ENCODE measurements around the gene EEF2.
"Not testable (repeated sequence)": the region's sequence is repeated elsewhere in the genome, so short reads cannot be mapped to it uniquely, and the experiment has no call there.

The EEF2 gene

GRCh38 chr19:3938300-3938950 lies 46.8 kb downstream of the EEF2 start:
- not testable (repeated sequence) for H4K12ac ChIP-seq (ENCODE audit: low read depth, low read length); H3K4me2 ChIP-seq (ENCODE audit: low read length); H3K18ac ChIP-seq (ENCODE audit: low read length); H3K4me3 ChIP-seq (ENCODE audit: low read depth, low read length); H3K79me1 ChIP-seq (ENCODE audit: low read length); H3K36me3 ChIP-seq (ENCODE audit: control insufficient read depth in 1 of 2, insufficient read depth in 2 of 2, low read length in 2 of 2); H2BK5ac ChIP-seq (ENCODE audit: low read depth, low read length, poor library complexity); H2AK5ac ChIP-seq (ENCODE audit: low read length); H3K79me2 ChIP-seq (ENCODE audit: control insufficient read depth, insufficient read depth, low read length, poor library complexity); H3K27me3 ChIP-seq (ENCODE audit: insufficient read depth, low read length); H3K14ac ChIP-seq (ENCODE audit: low read length); H3K4me1 ChIP-seq (ENCODE audit: control insufficient read depth in 1 of 2, insufficient read depth in 2 of 2, low read length in 2 of 2); H3K27ac ChIP-seq (ENCODE audit: low read depth, low read length); H3K9ac ChIP-seq (ENCODE audit: low read length); H4K8ac ChIP-seq (ENCODE audit: low read depth, low read length); H2BK12ac ChIP-seq (ENCODE audit: low read length); H2AFZ ChIP-seq (ENCODE audit: insufficient read depth, low read length, poor library complexity); H4K91ac ChIP-seq (ENCODE audit: low read depth, low read length); H3K4ac ChIP-seq (ENCODE audit: low read depth, low read length); H3K9me3 ChIP-seq (ENCODE audit: insufficient read depth, low read depth, low read length); H2BK120ac ChIP-seq (ENCODE audit: insufficient read depth, low read length, poor library complexity); H3K23ac ChIP-seq (ENCODE audit: low read length)
- WGBS (ENCODE audit: extremely low coverage, insufficient coverage, insufficient read length) = no CpG with 5 or more reads among the region's 22 CpGs
- DNase-seq = peak; percentile 56 to 86

GRCh38 chr19:3936506-3937442 lies 48.5 kb downstream of the EEF2 start:
- Histone ChIP-seq H3K9me3 (ENCODE audit: insufficient read depth, low read depth, low read length) (peaks cover 3% of the 10 kb centered on the region), H3K79me1 (ENCODE audit: low read length) (peaks cover 1% of the 10 kb centered on the region), H3K79me2 (ENCODE audit: control insufficient read depth, insufficient read depth, low read length, poor library complexity) (no peaks in the 10 kb centered on the region), H3K14ac (ENCODE audit: low read length) (no peak overlapping the region), H3K4me2 (ENCODE audit: low read length) (no peak overlapping the region), H2AK5ac (ENCODE audit: low read length) (no peak overlapping the region), H3K27me3 (ENCODE audit: insufficient read depth, low read length) (no peaks in the 10 kb centered on the region), H2BK12ac (ENCODE audit: low read length) (no peak overlapping the region), H3K27ac (ENCODE audit: low read depth, low read length) (no peak overlapping the region), H3K18ac (ENCODE audit: low read length) (no peak overlapping the region), H4K8ac (ENCODE audit: low read depth, low read length) (no peak overlapping the region), H3K4me3 (ENCODE audit: low read depth, low read length) (no peak overlapping the region), H3K4ac (ENCODE audit: low read depth, low read length) (no peak overlapping the region), H2BK5ac (ENCODE audit: low read depth, low read length, poor library complexity) (no peak overlapping the region), H3K4me1 (ENCODE audit: control insufficient read depth in 1 of 2, insufficient read depth in 2 of 2, low read length in 2 of 2) (peaks cover 7 to 9% of the 10 kb centered on the region in 2 experiments), H2AFZ (ENCODE audit: insufficient read depth, low read length, poor library complexity) (no peak overlapping the region), H3K9ac (ENCODE audit: low read length) (no peak overlapping the region), H4K91ac (ENCODE audit: low read depth, low read length) (no peak overlapping the region), H3K23ac (ENCODE audit: low read length) (no peak overlapping the region), H4K12ac (ENCODE audit: low read depth, low read length) (no peak overlapping the region), H3K36me3 (ENCODE audit: control insufficient read depth in 1 of 2, insufficient read depth in 2 of 2, low read length in 2 of 2) (no peaks in the 10 kb centered on the region), H2BK120ac (ENCODE audit: insufficient read depth, low read length, poor library complexity) (no peak overlapping the region)
- WGBS (ENCODE audit: extremely low coverage, insufficient coverage, insufficient read length) = no CpG with 5 or more reads among the region's 29 CpGs
- no peak for DNase-seq

- Histone ChIP-seq H3K27ac (ENCODE audit: low read depth, low read length) (no peak within 1 kb of the TSS), H3K4me1 (ENCODE audit: control insufficient read depth in 1 of 2, insufficient read depth in 2 of 2, low read length in 2 of 2) (peaks cover 7 to 9% of the 10 kb centered on the region in 2 experiments), H3K36me3 (ENCODE audit: control insufficient read depth in 1 of 2, insufficient read depth in 2 of 2, low read length in 2 of 2) (no peaks in the 10 kb centered on the region), H3K4me2 (ENCODE audit: low read length) (peak within 1 kb of the TSS; percentile 58), H3K79me1 (ENCODE audit: low read length) (peaks cover 1% of the 10 kb centered on the region), H2BK120ac (ENCODE audit: insufficient read depth, low read length, poor library complexity) (no peak within 1 kb of the TSS), H2BK5ac (ENCODE audit: low read depth, low read length, poor library complexity) (no peak within 1 kb of the TSS), H2AK5ac (ENCODE audit: low read length) (no peak within 1 kb of the TSS), H3K14ac (ENCODE audit: low read length) (peak within 1 kb of the TSS; percentile 6), H3K23ac (ENCODE audit: low read length) (no peak within 1 kb of the TSS), H4K8ac (ENCODE audit: low read depth, low read length) (peak within 1 kb of the TSS; percentile 47), H3K9me3 (ENCODE audit: insufficient read depth, low read depth, low read length) (no peaks in the 10 kb centered on the region), H3K18ac (ENCODE audit: low read length) (no peak within 1 kb of the TSS), H3K79me2 (ENCODE audit: control insufficient read depth, insufficient read depth, low read length, poor library complexity) (no peaks in the 10 kb centered on the region), H3K4ac (ENCODE audit: low read depth, low read length) (no peak within 1 kb of the TSS), H3K4me3 (ENCODE audit: low read depth, low read length) (no peak within 1 kb of the TSS), H2AFZ (ENCODE audit: insufficient read depth, low read length, poor library complexity) (no peak within 1 kb of the TSS), H4K91ac (ENCODE audit: low read depth, low read length) (no peak within 1 kb of the TSS), H4K12ac (ENCODE audit: low read depth, low read length) (no peak within 1 kb of the TSS), H2BK12ac (ENCODE audit: low read length) (peak within 1 kb of the TSS; percentile 2), H3K27me3 (ENCODE audit: insufficient read depth, low read length) (no peaks in the 10 kb centered on the region), H3K9ac (ENCODE audit: low read length) (no peak within 1 kb of the TSS)
- DNase-seq = peak in 1 of 2 donors; percentile 46
- WGBS (ENCODE audit: extremely low coverage, insufficient coverage, insufficient read length) = no CpG with 5 or more reads among the region's 51 CpGs
Measured at GRCh38 chr19:3932931-3933810, 52.1 kb downstream of the EEF2 start, which contains the start of gene NMRK2. Gene NMRK2 (plus strand): TSS chr19:3933069. CDS start chr19:3933672, 603 bp downstream.

GRCh38 chr19:3931041-3931440 lies 54.2 kb downstream of the EEF2 start:
- H3K23ac ChIP-seq (ENCODE audit: low read length) = no peak overlapping the region
- H3K79me2 ChIP-seq (ENCODE audit: control insufficient read depth, insufficient read depth, low read length, poor library complexity) = no peaks in the 10 kb centered on the region
- H3K4me2 ChIP-seq (ENCODE audit: low read length) = no peak overlapping the region
- no peaks in the 10 kb centered on the region for H3K27me3 ChIP-seq (ENCODE audit: insufficient read depth, low read length)
- no peak overlapping the region for H4K12ac ChIP-seq (ENCODE audit: low read depth, low read length)
- H3K79me1 ChIP-seq (ENCODE audit: low read length) = peaks cover 1% of the 10 kb centered on the region
- DNase-seq = no peak
- no peak overlapping the region for H3K18ac ChIP-seq (ENCODE audit: low read length)
- no peaks in the 10 kb centered on the region for H3K9me3 ChIP-seq (ENCODE audit: insufficient read depth, low read depth, low read length)
- H2BK12ac ChIP-seq (ENCODE audit: low read length) = no peak overlapping the region
- no CpG with 5 or more reads among the region's 8 CpGs for WGBS (ENCODE audit: extremely low coverage, insufficient coverage, insufficient read length)
- H3K4me1 ChIP-seq (ENCODE audit: control insufficient read depth in 1 of 2, insufficient read depth in 2 of 2, low read length in 2 of 2) = peaks cover 7 to 9% of the 10 kb centered on the region in 2 experiments
- no peak overlapping the region for H3K9ac ChIP-seq (ENCODE audit: low read length)
- no peaks in the 10 kb centered on the region for H3K36me3 ChIP-seq (ENCODE audit: control insufficient read depth in 1 of 2, insufficient read depth in 2 of 2, low read length in 2 of 2)
- H3K27ac ChIP-seq (ENCODE audit: low read depth, low read length) = no peak overlapping the region
- no peak overlapping the region for H3K4ac ChIP-seq (ENCODE audit: low read depth, low read length)
- H2BK120ac ChIP-seq (ENCODE audit: insufficient read depth, low read length, poor library complexity) = no peak overlapping the region
- H4K91ac ChIP-seq (ENCODE audit: low read depth, low read length) = no peak overlapping the region
- no peak overlapping the region for H2AFZ ChIP-seq (ENCODE audit: insufficient read depth, low read length, poor library complexity)
- no peak overlapping the region for H3K4me3 ChIP-seq (ENCODE audit: low read depth, low read length)
- H3K14ac ChIP-seq (ENCODE audit: low read length) = no peak overlapping the region
- H2AK5ac ChIP-seq (ENCODE audit: low read length) = no peak overlapping the region
- H2BK5ac ChIP-seq (ENCODE audit: low read depth, low read length, poor library complexity) = no peak overlapping the region
- H4K8ac ChIP-seq (ENCODE audit: low read depth, low read length) = no peak overlapping the region
